CD4-positive, alpha-beta T cell treated with Interleukin-2 at 100 ng/mL for 4 hours (primary cell): ENCODE results near the gene FRMPD2.
A peak's percentile ranks its signal among the peaks of the same experiment; 100 is the strongest.

Source experiments
- DNase-seq: peaks from one replicate; pipeline ENCODE4 v3.0.0-alpha.2; 2020; ENCODE audit warnings: low spot score

The FRMPD2 gene, protein sequence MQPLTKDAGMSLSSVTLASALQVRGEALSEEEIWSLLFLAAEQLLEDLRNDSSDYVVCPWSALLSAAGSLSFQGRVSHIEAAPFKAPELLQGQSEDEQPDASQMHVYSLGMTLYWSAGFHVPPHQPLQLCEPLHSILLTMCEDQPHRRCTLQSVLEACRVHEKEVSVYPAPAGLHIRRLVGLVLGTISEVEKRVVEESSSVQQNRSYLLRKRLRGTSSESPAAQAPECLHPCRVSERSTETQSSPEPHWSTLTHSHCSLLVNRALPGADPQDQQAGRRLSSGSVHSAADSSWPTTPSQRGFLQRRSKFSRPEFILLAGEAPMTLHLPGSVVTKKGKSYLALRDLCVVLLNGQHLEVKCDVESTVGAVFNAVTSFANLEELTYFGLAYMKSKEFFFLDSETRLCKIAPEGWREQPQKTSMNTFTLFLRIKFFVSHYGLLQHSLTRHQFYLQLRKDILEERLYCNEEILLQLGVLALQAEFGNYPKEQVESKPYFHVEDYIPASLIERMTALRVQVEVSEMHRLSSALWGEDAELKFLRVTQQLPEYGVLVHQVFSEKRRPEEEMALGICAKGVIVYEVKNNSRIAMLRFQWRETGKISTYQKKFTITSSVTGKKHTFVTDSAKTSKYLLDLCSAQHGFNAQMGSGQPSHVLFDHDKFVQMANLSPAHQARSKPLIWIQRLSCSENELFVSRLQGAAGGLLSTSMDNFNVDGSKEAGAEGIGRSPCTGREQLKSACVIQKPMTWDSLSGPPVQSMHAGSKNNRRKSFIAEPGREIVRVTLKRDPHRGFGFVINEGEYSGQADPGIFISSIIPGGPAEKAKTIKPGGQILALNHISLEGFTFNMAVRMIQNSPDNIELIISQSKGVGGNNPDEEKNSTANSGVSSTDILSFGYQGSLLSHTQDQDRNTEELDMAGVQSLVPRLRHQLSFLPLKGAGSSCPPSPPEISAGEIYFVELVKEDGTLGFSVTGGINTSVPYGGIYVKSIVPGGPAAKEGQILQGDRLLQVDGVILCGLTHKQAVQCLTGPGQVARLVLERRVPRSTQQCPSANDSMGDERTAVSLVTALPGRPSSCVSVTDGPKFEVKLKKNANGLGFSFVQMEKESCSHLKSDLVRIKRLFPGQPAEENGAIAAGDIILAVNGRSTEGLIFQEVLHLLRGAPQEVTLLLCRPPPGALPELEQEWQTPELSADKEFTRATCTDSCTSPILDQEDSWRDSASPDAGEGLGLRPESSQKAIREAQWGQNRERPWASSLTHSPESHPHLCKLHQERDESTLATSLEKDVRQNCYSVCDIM (N-terminal part only)

DNA sequence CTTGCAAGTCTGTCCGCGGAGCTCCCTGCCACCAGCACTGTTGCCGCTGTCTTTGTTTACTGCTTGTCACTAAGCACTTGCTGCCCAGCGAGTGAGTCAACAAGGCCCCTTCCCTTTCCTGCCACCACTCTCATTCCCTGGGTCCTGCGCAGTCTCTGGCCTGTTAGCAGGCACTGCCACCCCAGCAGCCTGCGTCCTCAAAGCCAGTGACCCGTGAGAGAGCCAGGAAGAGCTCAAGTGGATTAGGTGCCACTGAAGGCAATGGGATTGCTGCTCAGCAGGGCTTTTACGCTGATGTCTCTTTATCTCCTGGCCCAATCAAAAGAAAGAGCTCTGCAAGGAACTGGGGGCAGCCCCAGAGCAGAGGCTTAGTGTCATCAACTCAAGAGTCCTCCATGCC is at the start of gene FRMPD2:
TSS of gene FRMPD2 (minus strand) at position 61 of the 400 bp plus-strand sequence. CDS start 129 bp downstream, outside the sequence.
- no peak for DNase-seq

DNA sequence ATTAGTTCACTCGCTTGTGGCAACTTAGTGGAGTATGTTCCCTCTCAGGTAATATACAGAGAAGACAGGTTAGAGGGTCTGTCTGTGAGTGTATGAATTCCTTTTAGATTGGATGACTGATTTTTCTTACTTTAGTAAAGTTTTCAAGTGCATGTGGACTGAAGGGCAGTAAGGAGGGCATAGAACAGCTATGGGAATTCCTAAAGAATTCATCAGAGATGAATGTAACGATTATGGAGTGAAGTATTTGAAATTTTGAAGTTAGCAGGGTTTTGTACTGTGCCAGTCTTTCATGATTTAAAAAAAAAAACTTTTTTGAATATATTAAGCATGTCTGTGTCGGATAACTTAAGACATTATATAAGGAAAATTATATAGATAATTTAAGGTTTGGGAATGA is 47.5 kb upstream of the FRMPD2 start:
- DNase-seq: no peak

DNA sequence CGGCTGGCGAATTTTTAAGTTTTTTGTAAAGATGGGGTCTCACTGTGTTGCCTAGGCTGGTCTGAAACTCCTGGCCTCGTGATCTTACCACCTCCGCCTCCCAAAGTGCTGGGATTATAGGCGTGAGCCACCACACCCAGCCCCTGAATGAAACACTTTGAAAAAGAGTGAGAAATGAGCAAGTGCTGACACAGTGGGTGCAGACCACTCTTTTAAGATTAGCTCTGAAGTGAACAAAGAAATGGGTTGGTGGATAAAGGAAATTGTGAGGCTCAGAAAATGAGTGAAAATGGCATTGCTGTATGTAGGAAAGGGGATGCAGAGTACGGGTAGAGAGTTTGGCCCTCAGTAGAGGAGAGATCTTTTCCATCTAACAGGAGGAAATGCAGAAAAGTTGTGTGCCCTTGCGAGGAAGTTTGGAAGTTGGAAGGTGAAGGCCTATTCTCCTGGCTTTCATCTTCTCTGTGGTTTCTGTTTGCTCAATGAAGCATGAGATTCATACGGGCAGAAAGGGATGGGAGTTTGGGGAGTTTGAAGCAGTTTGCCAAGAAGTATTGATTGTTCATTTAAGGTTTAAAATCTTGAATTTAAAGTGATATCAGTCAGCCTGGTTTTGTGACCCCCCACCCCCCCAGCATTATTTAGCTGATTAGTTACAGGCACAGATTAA is 43.0 kb upstream of the FRMPD2 start:
- DNase-seq: no peak

DNA sequence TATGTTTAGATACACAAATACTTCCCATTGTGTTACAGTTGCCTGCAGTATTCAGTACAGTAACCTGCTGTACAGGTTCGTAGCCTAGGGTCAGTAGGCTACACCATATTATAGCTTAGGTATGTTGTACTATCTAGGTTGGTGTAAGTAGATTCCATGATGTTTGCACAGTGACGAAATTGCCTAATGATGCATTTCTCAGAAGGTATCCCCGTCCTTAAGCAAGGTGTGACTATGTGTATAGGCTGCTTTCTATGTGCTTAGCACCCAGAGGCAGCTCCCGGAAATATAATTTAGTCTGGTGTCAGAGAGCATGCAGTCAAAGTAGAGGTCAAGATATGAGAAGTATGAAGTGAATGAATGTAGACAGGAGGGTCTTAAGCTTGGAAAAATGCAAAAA is 41.7 kb upstream of the FRMPD2 start:
- no peak for DNase-seq

DNA sequence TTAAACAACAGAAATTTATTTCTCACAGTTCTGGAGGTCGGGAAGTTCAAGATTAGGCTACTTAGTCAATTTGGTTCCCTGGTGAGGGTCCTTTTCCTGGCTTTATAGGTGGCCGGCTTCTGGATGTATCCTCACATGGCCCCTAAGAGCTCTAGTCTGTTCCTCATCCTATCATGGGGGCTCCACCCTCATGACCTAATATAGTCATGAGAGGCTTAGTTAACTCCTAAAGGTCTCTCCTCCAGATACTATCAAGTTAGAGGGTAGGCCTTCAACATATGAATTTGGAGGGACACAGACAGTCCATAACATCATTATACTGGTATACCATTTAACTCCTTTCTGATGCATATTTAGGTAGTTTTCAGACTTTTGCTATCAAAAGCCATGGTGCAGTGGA is 39.6 kb upstream of the FRMPD2 start:
- DNase-seq: no peak

DNA sequence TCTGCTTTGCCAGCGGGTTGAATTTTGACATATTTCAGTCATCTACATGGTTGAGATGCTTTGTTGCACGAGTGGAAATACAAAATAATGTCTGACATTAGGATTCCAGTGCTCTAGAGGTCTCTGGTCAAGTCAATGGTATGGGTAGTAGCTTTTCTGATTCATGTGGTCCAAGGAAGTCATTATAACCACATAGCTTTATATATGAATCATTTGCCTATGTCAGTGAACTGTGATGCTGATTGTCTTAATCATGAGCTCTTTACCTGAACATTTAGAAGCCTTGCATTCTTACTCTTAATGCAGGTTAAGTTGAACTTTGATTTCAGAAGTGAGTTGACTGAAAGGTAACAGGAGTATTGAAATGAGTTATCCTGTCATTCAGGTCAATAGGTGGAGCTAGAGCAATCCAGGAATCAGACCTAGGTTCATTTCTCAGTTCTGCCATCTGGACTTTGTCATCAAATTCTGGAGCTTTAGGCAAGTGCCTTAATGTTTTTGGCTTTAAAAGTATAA is 35.3 kb upstream of the FRMPD2 start:
- peak; percentile 4 for DNase-seq

DNA sequence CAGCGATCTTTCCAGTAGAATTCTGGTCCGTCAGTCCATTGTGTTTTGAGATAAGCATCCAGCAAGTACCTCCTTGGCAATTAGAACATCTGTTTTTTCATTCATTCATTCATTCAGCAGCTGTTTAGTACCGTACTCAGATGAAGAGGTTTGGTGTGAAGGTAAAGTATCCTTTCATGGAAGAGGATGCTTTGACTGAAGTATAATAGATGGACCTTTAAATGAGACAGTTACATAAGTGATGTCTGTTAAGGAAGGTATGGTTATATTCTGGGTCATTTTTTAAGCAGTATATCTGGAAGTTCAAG is 33.2 kb upstream of the FRMPD2 start:
- DNase-seq: no peak

DNA sequence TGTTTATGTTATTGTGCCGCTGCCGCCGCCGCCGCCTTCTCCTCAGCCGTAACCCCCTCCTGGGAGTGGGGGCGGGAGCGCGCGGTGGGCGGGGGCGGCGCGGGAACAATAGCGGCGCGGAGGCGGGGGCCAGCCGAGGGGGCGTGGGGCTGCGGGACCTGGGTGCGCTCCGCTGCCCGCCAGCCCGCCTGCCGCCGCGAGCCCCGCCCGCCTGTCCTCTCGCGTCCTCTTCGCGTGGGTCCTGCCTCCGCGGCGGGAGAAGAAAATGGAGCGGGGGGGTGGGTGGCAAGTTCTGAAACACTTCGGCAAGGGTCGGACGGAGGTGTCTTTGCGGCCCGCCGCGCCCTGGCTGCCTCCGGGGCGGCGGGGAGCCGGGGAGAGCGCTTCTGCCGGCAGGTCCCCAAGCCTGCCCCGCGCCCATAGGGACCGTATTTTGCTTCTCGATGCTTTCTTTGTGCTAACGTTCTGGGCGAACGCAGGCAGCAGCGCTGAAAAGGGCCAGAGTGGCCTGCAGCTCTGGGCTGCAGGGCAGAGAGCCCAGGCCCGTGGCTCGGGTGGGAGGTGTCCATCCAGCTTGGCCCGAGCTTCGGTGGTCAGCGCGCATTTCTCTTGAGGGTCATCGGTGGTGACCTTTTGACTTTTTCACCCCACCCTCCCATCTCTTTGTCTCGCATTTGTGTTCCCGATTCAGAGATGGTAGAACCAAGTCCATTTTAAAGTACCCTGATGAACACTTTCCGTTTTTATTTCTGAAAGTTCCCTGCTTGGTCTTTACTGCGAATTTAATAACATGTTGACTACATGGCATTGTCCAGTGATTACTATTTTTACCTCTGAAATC is 32.6 kb upstream of the FRMPD2 start:
- DNase-seq: peak; percentile 65

DNA sequence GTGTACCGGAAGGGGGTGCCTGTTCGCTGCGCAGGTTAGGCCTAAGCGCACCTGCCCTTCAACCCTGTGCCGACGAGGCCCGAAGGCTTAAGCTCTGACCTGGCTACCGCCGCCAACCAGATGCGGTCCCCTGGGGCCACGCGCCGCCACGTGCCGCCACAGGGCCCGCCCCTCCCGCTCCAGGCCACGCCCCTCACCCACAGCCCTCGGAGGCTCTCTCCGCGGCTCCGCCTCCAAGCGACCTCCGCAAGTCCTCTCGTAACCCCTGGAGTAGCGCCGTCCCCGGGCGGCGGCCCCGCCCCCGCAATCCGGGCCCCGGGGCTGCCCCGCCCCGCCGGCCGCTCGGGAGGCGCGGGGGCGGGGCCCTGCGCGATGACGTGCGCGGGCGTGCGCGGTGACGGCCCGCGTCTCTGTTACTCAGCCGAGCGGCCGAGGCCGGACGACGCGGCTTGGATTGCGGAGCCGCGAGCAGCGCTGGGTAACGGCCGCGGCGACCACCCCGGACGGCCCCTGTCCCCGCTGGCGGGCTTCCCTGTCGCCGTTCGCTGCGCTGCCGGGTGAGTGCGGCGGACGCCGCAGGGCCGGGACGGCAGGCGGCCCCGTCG is 31.9 kb upstream of the FRMPD2 start, which contains the start of gene MAPK8:
TSS of gene MAPK8 (plus strand) at position 413 of the 605 bp plus-strand sequence. CDS start 94,984 bp downstream, outside the sequence.
- DNase-seq: peak; percentile 93

DNA sequence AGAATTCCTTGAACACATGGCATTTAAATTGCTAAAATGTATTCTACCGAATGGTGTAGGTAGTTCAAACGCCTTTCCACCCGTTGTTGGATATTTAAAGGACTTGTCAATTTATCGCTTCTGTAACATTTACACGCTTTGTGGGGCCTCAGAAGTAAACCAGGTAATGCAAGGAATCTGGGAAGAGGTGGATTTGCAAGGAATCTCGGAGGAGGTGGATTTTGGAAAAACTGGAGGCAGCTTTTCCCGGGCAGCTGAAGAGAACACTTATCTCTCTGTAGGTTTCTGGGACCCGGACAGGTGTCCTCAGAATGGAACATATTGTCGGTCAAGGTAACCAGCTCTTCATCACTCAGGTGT is 31.4 kb upstream of the FRMPD2 start:
- no peak for DNase-seq

DNA sequence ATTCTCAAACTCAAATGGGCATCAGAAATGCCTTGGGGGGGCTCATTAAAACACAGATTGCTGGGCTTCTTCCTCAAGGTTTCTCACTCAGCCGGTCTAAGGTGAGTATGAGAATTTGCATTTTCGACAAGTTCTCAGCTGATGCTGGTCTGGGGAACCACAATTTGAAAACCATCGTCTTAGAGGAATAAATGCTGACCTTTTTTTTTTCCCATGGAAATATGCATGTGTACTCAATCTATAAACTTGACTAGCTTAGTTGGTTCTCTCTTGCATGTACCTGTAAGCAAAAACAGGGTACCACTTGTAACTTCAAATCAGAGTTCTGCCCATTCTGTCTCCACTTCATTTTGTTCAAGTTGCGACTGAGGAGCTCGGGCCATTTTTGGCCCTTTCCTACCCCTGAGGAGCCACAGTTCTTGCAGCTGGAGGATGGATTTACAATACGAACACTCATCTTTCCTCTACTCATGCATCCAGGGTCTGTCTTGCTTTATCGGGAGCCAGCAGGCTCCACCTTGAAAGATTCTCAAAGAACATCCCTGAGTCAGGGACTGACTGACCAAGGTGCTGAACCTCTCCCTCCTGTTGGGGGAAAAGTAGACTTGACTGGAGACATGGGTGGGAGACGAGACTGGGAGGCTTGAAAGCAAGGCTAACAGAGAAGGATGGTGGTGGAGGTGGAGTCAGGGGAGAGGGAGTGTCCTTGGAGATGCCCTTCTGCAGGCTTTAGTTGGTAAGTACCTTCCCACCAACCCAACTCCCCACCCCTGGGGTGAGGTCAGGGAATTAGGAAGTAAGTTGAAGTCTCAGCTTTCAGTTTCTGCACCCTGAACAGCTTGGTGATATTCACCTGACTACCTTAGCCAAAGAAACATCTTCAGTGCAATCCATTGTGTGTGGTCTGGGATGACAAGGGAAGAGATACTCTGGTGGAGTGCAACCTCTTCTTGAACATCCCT is 28.3 kb upstream of the FRMPD2 start:
- DNase-seq: no peak

DNA sequence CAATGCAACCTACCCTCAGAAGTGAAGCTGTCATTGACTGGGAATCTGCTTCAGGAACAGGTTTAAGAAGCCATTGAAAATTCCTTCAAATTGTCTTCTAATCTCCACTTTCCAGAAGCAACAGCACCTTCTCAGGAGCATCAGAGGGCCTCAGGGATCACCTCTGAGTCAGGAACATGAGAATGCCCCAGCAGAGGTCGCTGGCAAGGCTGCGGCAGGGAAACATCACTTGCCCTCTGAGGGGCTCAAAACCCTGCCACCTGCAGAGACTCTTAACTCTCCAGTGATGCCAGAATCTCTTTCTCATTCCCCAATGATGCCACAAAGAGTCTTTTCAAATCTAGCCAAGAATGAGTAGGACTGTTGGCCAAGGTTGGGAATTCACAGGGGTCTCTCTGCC is 26.1 kb upstream of the FRMPD2 start:
- DNase-seq: no peak

DNA sequence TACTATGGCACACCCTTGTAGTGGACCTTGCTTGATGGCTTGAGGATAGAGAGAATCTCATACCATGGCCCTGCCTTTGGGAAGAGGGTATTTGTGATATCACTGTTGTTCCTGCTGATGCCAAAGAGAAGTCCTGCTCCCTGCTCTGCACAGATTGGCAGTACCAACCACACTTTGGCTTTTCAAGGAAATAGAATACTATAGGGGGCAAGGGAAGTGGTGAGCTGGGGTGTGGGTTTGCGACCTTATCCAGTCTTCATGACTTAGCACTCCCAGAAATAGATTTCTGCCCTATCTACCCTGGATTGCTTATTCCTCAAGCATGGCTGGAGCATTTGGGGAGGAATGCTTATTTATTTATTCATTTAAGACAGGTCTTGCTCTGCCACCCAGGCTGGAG is 25.2 kb upstream of the FRMPD2 start:
- no peak for DNase-seq

DNA sequence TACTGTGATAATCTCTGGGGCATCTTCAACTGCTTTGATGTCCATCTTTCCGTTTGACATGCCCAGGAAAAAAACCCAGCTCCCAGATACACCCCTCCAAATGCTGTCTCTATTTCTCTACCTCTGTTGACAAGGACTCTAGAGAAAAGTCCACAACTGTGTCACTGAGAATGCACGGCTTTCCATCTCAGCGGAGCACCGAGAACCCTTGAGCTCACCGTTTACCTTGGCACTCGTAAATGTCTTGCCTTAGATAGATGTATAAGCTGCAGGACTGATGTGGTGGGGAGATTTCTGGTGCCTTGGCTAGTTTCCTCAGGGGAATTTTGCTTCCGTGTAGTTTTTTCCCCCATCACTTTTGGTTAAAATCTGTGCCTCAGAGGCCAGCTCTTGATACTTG is 24.6 kb upstream of the FRMPD2 start:
- no peak for DNase-seq

DNA sequence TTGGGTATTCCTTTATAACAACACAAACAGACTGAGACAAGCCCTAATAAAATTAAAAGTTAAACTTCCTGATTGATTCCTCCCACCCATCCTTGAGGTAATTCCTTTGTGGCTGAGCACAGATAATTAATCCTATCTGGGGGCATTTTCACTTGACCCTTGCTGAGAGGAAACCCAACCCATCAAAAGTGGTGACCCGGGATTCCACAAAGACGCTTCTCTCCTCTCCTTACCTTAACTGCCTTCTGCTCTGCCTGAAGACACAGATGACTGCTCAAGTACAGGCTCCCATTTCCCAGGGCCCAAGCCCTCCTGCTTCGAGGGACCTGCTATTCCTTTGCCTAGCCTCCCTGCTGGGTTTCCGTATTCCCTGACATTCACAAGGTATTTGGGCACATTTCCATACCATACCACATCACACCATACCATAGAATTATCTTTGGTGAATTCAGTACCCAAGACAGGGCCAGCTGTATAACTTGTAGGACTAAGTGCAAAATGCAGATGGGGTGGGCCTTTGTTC is 22.1 kb upstream of the FRMPD2 start:
- DNase-seq: no peak

DNA sequence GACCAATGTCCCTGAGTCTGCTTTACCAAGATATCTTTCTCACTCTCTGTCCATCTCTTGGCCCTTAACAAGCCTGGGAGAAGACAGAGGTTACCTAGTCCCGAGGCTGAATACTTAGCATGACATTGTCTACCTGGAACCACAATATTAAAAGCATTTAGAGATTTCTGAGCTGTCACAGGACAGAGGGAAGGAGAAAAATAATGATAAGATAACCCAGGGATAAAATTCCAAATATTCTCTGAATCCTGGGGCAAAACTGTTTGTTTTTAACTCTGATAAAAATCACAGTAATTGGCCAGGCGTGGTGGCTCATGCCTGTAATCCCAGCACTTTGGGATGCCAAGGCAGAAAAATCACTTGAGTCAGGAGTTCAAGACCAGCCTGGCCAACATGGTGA is 19.9 kb upstream of the FRMPD2 start:
- DNase-seq: no peak

DNA sequence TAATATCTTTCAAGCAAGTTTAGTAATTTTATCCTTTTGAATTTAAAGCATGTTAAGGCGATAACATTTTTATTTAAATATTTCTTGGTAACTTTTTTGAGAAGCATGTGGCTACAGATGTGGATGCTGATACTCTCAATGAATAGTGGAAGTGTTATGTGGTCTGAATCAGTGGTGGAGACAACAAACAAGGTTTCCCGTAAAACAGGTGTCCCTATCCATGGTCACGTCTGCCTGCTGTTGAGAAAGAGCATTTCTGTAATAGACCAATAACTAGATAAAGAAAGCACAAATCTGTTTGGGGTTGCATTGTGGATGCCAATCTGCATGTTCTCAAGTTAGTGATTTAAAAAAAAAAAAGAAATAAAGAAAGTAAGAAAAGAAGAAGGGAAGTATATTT is 18.1 kb upstream of the FRMPD2 start:
- DNase-seq: no peak

DNA sequence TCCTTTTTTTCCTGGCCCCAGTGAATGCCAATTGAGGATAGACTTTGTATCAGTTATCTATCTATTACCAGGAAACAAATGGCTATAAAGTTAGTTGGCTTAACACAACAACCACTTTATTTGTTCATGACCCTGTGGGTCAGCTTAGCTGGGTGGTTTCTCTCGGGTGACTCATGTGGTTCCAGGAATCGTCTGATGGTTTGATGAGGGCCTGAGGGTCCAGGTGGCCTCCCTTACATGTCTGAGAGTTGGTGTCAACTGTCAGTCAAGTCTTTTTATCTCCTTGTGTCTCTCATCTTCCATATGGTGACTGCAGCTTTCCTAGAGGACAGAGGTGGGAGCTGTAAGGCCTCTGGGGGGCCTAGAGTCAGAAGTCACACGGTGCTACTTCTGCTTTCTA is 16.7 kb upstream of the FRMPD2 start:
- DNase-seq: no peak

DNA sequence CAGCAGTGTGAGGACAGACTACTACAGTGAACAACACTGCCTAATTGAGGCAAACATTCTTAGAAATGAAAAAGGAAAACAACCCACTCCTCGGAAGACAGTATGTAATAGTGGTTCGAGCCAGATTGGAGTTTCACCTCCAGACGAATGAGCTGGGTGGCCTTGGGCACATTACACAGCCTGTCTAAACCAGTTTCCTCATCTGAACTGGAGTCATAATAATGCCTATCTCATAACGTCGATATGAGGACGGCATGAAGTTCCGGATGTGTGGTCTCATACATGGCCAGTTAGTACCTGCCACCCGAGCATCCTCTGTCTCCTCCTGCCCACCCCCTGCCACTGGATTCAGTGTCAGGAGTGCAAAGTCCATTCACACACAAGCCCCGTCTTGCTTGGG is 15.8 kb upstream of the FRMPD2 start:
- DNase-seq: no peak
